Measurements from ENCODE around the gene NEURL1.
"Not testable (repeated sequence)": the region's sequence is repeated elsewhere in the genome, so short reads cannot be mapped to it uniquely, and the experiment has no call there.

NEURL1 gene

DNA sequence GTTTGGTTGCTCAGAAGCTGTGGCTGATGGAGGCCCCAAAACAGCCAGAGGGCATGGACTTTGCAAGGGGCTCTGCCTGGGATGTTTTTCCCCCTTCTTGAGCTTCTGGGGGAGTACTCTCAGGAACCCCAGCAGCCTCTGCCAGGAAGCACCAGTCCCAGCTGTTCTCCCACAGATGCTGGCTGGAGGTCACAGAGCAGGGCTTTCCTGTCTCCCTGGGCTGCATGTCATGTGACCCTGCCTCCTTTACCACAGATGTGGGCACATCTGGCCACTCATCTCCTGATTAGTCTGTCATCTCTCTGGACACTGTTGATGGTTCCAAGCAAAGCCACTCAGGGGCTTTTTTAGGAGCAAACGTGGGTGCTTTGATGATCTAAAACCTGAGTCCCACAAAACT, 136.7 kb downstream of the NEURL1 start:
- no peak for DNase-seq

DNA sequence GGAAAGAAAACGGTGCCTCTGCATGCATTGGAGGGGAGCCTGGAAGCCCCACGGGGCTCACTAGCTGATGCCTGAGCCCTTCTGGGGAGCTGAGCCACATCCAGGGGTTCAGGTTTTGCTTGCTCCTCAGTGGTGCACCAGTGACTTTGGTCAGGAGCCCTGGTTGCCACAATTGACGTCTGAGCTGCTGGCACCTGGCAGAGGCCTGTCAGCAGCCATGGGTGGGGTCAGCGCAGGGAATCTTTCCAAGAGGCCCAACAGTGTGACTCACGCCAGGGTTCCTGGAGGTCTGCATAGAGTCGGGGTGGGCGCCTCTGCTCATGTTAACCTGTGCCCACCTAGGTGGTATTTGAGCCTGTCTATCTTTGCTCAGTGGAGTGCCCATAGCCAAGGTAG, 138.7 kb downstream of the NEURL1 start:
- no peak for DNase-seq

DNA sequence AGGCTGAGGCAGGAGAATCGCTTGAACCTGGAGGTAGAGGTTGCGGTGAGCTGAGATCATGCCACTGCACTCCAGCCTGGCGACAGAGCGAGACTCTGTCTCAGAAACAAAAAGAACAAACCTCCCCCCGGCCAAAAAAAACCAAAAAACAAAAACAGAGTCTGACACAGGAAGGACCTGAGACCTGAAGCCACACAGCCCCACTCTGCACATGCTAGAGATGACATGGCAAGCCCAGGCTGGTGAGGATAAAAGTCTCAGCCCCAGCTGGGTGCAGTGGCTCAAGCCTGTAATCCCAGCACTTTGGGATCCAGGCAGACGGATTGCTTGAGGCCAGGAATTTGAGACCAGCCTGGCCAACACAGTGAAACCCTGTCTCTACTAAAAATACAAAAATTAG, 139.4 kb downstream of the NEURL1 start:
- not testable (repeated sequence) for DNase-seq

DNA sequence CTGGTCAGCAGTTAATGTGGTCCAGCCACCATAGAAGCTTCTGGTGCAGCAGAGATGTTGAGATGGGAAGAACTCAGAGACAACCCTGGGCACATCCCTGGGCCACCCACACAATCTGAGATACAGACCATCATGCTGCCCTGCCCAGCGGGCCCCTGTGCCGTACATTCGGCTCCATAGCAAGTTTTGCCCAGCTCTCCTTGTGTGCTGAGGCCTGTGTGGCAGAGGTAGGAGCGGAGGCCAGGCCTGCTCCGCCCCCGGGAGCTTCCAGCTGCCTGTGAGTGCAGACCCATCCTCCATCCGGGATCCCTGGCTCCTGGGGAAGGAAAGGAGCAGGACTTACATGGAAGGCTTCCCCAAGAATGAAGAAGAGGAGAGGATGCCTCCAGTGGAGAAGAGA, 140.3 kb downstream of the NEURL1 start:
- no peak for DNase-seq

DNA sequence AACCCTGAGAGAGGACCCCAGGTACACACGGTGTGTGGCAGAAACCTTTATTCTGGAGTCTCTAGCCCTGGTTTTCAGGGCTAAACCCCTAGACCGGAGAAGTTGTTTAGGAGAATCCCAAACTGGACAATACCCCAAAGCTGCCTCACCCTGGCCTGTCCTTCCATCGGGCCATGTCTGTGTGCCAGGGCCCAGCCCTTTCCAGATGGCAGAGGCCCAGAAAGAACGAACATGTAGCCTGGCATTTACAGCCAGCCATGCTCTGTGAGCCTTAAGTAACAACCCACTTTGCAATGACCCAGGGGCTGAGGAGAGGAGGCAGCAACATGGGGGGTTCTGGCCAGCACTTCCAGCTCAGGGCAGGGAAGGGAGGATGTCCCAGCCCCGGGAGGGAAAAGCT, 142.1 kb downstream of the NEURL1 start:
- DNase-seq = no peak

DNA sequence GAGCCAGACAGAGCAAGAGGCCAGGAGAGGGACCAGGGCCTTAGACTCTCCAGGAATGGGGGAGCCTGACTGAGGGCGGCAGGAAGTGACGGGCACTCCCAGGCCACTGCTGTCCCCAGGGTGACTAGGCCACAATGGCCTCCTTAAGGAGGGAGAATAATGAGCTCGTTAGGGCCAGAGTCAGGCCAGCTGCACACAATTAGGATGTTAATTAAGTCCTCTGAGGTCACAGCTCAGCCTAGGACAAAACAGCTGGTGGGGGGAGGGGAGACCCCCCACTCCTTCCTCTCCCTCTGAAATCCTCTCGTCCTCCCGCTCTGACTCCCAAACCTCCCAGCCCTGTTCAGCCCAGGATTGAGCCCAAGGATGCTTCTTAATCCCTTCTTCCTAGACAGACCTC, 143.0 kb downstream of the NEURL1 start:
- DNase-seq = no peak

DNA sequence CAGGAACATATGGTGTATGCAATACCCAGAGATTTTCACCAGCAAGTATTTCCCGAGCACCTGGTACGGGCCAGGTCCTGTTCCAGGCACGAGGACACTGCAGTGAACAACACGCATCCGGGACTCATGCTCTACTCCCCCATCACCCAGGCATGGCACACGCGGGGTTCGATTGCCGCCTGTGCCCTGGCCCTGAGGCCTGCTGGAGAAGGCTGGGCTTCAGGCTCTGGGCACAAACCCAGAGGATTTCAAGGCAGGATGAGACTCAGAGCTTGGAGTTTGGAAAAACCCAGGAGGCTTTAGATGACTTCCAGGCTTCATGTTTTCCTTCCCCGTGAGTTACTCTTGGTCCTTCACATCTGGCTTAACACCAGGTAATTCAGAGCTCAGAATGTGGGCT, 143.5 kb downstream of the NEURL1 start:
- DNase-seq = no peak

GRCh38 chr10:103637927-103638557, 144.5 kb downstream of the NEURL1 start:
- no peak for DNase-seq

DNA sequence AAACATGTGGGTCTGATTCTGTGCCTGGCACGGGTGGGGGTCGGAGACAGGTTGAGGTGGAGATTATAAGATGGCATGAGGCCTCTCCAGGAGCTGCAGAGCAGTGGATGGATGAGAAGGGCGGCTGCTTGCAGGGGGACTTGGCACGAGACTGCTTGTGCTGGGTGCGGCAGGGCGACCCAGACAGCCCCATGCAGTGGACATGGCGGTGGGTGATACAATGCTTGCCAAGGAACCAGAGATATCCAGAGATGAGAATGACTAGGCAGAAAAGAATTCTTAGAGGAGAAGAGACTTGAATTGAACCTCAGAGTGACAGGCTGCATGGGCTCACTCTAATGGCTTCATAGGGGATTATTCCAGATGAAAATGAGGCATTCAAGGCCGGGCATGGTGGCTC, 145.4 kb downstream of the NEURL1 start:
- DNase-seq = no peak

- no peak for DNase-seq
These were observed 147.1 kb downstream of the NEURL1 start for GRCh38 chr10:103640436-103641181.

- DNase-seq = no peak
These were observed 147.8 kb downstream of the NEURL1 start for GRCh38 chr10:103641326-103641725.

All from DMS79 treated with DMSO at 0.1 percent for 48 hours (cell line).